Esophagus muscularis mucosa (tissue), 4 donors: ENCODE data around the gene CHRNA3. TPM values are rescaled to one million over a fixed set of nuclear protein-coding genes. Genes with fewer than 3 reads are reported as not detected.

Experiments used
- DNase-seq: peaks from one replicate; pipeline ENCODE4 v3.0.0-alpha.2; 2017; ENCODE audit errors: extremely low spot score
- H3K27ac ChIP-seq, 4 donors: fragments of 200-600 bp; sonication (generic); replicated peaks in 1 of 4; 1 replicate in 3 of 4; 2 replicates in 1 of 4; pipeline ENCODE4 v1.5.1; 2016 to 2019; ENCODE audit warnings: mild to moderate bottlenecking in 1 of 4
- H3K27me3 ChIP-seq, 4 donors: fragments of 200-600 bp; sonication (generic); one replicate each; pipeline versions ENCODE4 v1.5.1 to v1.6.0; 2016 to 2019
- H3K36me3 ChIP-seq, 4 donors: fragments of 200-600 bp; sonication (generic); one replicate each; pipeline ENCODE4 v1.5.1; 2016 to 2019
- H3K4me1 ChIP-seq, 4 donors: fragments of 200-600 bp; sonication (generic); one replicate each; pipeline ENCODE4 v1.5.1; 2016 to 2019
- H3K4me3 ChIP-seq, 4 donors: fragments of 200-600 bp; sonication (generic); 1 replicate in 2 of 4; 2 replicates in 2 of 4; pipeline ENCODE4 v1.5.1; 2016 to 2019; ENCODE audit warnings: mild to moderate bottlenecking in 4 of 4, moderate library complexity in 1 of 4
- H3K9me3 ChIP-seq, 4 donors: fragments of 200-600 bp; sonication (generic); 1 replicate in 3 of 4; 2 replicates in 1 of 4; pipeline ENCODE4 v1.5.1; 2016 to 2019
- CTCF ChIP-seq, 3 experiments: fragments of 200-600 bp in 2 of 3; fragments of 450-650 bp in 1 of 3; sonication (generic) in 2 of 3; IDR thresholded peaks; one replicate each; pipeline ENCODE4 v1.5.1; 2017 to 2019; ENCODE audit warnings: antibody characterized with exemption in 3 of 3, mild to moderate bottlenecking in 2 of 3, moderate library complexity in 1 of 3
- EP300 ChIP-seq: sonication (generic); formaldehyde crosslinking; IDR thresholded peaks from one replicate; pipeline ENCODE4 v1.6.1; 2017; ENCODE audit warnings: antibody characterized with exemption
- POLR2A ChIP-seq: fragments of 450-650 bp; IDR thresholded peaks from one replicate; pipeline ENCODE4 v1.6.1; 2017; ENCODE audit warnings: antibody characterized with exemption, moderate library complexity, mild to moderate bottlenecking, low read depth
- POLR2AphosphoS5 ChIP-seq, 2 donors: sonication (generic); formaldehyde crosslinking; IDR thresholded peaks; one replicate each; pipeline ENCODE4 v1.6.1; 2017; ENCODE audit warnings: antibody characterized with exemption in 2 of 2
- WGBS: methylation state at CpG from one replicate; pipeline ENCODE4 v1.1.5; 2018; 5-methylcytosine and 5-hydroxymethylcytosine counted together
- intact Hi-C: fragments of 100-400 bp; cut with DNase I; formaldehyde crosslinking; loops from one replicate; pipeline ENCODE4 v1.15.1; 2023
- total RNA-seq, 4 donors: library from RNA; depleted of rRNA; stranded (reverse); fragments of >200 nt; gene quantifications; one replicate each; pipeline versions ENCODE4 v1.1.0 to v1.2.1, GENCODE V29; 2016

CHRNA3 gene
- total RNA-seq, 4 donors from 2014 or later: 1.9 to 3.5 (median 3.1) TPM

DNA sequence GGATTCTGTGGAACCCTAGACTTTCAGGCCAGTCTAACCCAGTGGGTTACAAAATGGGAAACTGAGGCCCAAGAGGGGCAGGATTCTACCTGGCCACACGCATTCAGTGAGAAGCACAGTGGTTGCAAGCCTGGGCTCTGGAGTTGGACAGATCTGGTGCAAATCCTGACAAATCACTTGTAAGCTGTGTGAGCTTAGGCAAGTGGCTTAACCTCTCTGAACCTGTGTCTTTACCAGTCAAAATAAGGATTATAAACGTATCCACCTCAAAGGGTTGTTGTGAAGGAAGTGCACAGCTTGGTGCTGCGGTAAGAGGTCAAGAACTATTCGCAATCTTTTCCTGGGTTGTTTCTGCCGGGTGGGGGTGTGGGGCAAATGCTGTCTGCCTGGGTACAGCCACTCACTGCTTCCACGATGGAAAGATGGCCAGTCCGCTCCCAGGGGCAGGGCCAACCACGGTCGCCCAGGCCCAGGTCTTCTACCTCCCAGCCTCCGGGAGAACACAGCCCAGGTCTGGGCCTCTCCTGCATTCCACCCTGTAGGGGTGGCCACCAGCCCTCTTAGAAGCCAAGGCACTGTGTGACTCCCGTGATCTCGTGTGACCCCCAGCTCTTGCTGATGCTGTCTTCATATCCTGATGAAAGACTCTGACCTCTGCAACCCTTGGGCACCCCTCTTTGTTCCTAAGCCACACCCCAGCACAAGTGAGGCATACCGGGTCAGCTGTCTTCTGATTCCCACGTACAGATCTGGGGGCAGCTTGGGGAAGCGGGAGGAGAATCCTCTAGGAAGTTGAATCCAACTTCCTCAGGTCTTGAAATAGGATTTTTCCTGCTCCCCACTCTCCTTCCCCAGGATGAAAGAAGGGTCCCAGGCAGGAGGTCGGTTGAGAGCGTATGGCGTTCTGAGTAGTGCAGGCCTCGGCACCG lies 1.5 kb downstream of the CHRNA3 start:
- DNase-seq: no peak
- intact Hi-C loops: loop anchor here (2.0 to 5.0 kb wide), 2 partner anchors 90 to 133 kb away; no protein-coding TSS in a partner anchor
- no peak overlapping the region for H3K27ac ChIP-seq

GRCh38 chr15:78618490-78618934 lies 2.3 kb downstream of the CHRNA3 start:
- TF ChIP-seq CTCF (IDR thresholded peaks at IDR 0.05) (peak; percentile 82 to 89 (median 88)), POLR2A (no peak), POLR2AphosphoS5 (IDR thresholded peaks at IDR 0.05) (peak in 1 of 2 donors; percentile 81)
- no peaks in the 10 kb centered on the region for H3K9me3 ChIP-seq
- DNase-seq: peak; percentile 98
- WGBS: 14% methylated on average over 8 of the region's 8 CpGs
- H3K27ac ChIP-seq: no peak overlapping the region
- peaks cover 12 to 29% (median 27%) of the 10 kb centered on the region in 4 donors for H3K4me1 ChIP-seq
- H3K27me3 ChIP-seq: peaks cover 0 to 45% (median 26%) of the 10 kb centered on the region in 4 donors
- no peaks in the 10 kb centered on the region for H3K36me3 ChIP-seq
- intact Hi-C loops: loop anchor here (2.0 to 5.0 kb wide), 2 partner anchors 90 to 134 kb away; no protein-coding TSS in a partner anchor
- no peak overlapping the region for H3K4me3 ChIP-seq

More for the DNA sequence above, 1.5 kb downstream of the CHRNA3 start:
- H3K4me1 ChIP-seq: peaks cover 12 to 29% (median 27%) of the 10 kb centered on the region in 4 donors
- TF ChIP-seq POLR2AphosphoS5 (IDR thresholded peaks at IDR 0.05) (no peak), POLR2A (no peak), EP300 (no peak)
- H3K4me3 ChIP-seq: peak overlapping the region in 1 of 4 donors; percentile 40
- WGBS: 50% methylated on average over 15 of the region's 20 CpGs
- H3K27me3 ChIP-seq: peaks cover 0 to 50% (median 26%) of the 10 kb centered on the region in 4 donors
- no peaks in the 10 kb centered on the region for H3K9me3 ChIP-seq
- no peaks in the 10 kb centered on the region for H3K36me3 ChIP-seq

DNA sequence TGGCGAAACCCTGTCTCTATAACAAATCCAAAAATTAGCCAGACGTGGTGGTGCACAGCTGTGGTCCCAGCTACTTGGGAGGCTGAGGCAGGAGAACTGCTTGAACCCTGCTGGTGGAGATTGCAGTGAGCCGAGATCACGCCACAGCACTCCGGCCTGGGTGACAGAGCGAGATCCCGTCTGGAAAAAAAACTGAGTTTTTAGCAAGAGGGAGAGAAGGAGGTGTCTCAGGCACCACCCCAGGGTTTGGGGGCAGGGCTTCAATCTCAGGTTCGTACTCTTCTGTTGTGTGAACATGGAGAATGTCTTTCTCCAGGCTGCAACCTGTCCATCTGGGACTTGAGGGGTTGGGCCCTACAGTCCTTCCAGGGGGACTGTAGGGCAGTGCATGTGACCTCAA lies 2.7 kb downstream of the CHRNA3 start:
- no peak for DNase-seq
- H3K27ac ChIP-seq: no peak overlapping the region
- peaks cover 0 to 44% (median 26%) of the 10 kb centered on the region in 4 donors for H3K27me3 ChIP-seq
- no peak overlapping the region for H3K4me3 ChIP-seq
- H3K9me3 ChIP-seq: no peaks in the 10 kb centered on the region
- TF ChIP-seq POLR2AphosphoS5 (IDR thresholded peaks at IDR 0.05) (no peak), EP300 (no peak), POLR2A (no peak), CTCF (IDR thresholded peaks at IDR 0.05) (no peak)
- H3K4me1 ChIP-seq: peaks cover 12 to 29% (median 27%) of the 10 kb centered on the region in 4 donors
- WGBS: 80% methylated on average over 8 of the region's 8 CpGs
- no peaks in the 10 kb centered on the region for H3K36me3 ChIP-seq
- intact Hi-C loops: loop anchor here (2.0 to 5.0 kb wide), 2 partner anchors 91 to 134 kb away; no protein-coding TSS in a partner anchor

DNA sequence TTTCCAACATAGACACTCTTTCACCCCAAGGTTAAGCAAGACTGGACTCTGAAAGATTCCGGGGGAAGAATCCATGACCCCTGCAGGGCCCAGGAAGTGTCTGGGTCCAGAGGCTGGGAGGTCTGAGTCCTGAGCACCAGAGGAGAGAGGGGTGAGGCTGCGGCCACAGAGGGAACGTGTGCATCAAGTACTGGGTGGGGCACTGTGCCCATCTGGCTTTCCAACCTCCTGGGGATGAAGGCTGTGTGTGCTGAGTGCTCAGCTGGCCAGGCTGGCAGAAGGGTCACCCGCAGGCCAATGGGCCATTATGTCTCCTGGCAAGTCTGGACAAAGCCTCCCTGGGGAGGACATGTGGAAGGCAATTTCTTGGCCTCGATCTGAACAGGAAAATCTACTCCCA lies 3.3 kb downstream of the CHRNA3 start:
- Histone ChIP-seq H3K36me3 (no peaks in the 10 kb centered on the region), H3K27ac (no peak overlapping the region), H3K4me1 (peaks cover 12 to 29% (median 27%) of the 10 kb centered on the region in 4 donors), H3K9me3 (no peaks in the 10 kb centered on the region), H3K4me3 (no peak overlapping the region), H3K27me3 (peaks cover 0 to 40% (median 26%) of the 10 kb centered on the region in 4 donors)
- intact Hi-C loops: loop anchor here (5.0 kb wide), 1 partner anchor 135 kb away; no protein-coding TSS in a partner anchor
- 78% methylated on average over 5 of the region's 5 CpGs for WGBS
- no peak for DNase-seq
- TF ChIP-seq EP300 (no peak), CTCF (IDR thresholded peaks at IDR 0.05) (no peak), POLR2A (no peak), POLR2AphosphoS5 (IDR thresholded peaks at IDR 0.05) (no peak)

- Histone ChIP-seq H3K27ac (no peak overlapping the region), H3K9me3 (no peaks in the 10 kb centered on the region), H3K4me1 (peaks cover 12 to 29% (median 27%) of the 10 kb centered on the region in 4 donors), H3K27me3 (peaks cover 0 to 36% (median 25%) of the 10 kb centered on the region in 4 donors), H3K4me3 (no peak overlapping the region), H3K36me3 (no peaks in the 10 kb centered on the region)
- TF ChIP-seq POLR2A (no peak), EP300 (no peak), POLR2AphosphoS5 (IDR thresholded peaks at IDR 0.05) (no peak), CTCF (IDR thresholded peaks at IDR 0.05) (no peak)
- intact Hi-C loops: loop anchor here (5.0 kb wide), 1 partner anchor 135 kb away; no protein-coding TSS in a partner anchor
- 74% methylated on average over 6 of the region's 7 CpGs for WGBS
- no peak for DNase-seq
Measured at GRCh38 chr15:78617076-78617475, 3.7 kb downstream of the CHRNA3 start.
